ENCODE results near the gene COA8. TPM values are rescaled to one million over a fixed set of nuclear protein-coding genes. Genes with fewer than 3 reads are reported as not detected.

The COA8 gene
- total RNA-seq, 1 donor from 2014 or later = 45.2 TPM

DNA sequence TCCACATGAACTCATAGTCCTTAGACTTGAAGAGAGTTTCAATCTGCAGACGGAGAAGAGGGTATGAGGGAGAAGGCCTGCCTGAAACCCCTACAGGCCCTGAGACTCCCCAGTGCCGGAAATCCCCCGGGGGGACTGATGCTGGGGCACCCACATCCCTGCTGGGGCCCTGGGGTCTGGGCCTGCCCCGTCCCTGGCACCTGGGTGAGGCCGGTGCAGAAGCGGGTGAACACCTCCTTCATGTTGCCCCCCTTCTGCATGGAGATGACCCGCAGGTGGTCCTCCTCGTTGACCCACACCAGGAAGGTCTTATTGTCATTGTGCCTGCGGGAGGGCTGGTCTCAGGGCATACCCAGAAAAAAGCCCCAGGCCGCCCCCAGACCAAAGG, 42.5 kb upstream of the COA8 start:
- peaks cover 19% of the 10 kb centered on the region for H3K27me3 Mint-ChIP-seq (ENCODE audit: unreplicated experiment)
- no peak overlapping the region for H3K4me3 Mint-ChIP-seq (ENCODE audit: unreplicated experiment)
- H3K9me3 Mint-ChIP-seq (ENCODE audit: unreplicated experiment) = no peaks in the 10 kb centered on the region
- H3K4me1 Mint-ChIP-seq (ENCODE audit: unreplicated experiment) = peaks cover 9% of the 10 kb centered on the region
- no peak overlapping the region for H3K27ac Mint-ChIP-seq (ENCODE audit: unreplicated experiment)
- TF ChIP-seq, protein P1, sequence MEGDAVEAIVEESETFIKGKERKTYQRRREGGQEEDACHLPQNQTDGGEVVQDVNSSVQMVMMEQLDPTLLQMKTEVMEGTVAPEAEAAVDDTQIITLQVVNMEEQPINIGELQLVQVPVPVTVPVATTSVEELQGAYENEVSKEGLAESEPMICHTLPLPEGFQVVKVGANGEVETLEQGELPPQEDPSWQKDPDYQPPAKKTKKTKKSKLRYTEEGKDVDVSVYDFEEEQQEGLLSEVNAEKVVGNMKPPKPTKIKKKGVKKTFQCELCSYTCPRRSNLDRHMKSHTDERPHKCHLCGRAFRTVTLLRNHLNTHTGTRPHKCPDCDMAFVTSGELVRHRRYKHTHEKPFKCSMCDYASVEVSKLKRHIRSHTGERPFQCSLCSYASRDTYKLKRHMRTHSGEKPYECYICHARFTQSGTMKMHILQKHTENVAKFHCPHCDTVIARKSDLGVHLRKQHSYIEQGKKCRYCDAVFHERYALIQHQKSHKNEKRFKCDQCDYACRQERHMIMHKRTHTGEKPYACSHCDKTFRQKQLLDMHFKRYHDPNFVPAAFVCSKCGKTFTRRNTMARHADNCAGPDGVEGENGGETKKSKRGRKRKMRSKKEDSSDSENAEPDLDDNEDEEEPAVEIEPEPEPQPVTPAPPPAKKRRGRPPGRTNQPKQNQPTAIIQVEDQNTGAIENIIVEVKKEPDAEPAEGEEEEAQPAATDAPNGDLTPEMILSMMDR (IDR thresholded peaks at IDR 0.05; ENCODE audit: unreplicated experiment) = no peak
- no peak for DNase-seq (ENCODE audit: low spot score)
- peaks cover 5% of the 10 kb centered on the region for H3K36me3 Mint-ChIP-seq (ENCODE audit: low read depth, unreplicated experiment)

DNA sequence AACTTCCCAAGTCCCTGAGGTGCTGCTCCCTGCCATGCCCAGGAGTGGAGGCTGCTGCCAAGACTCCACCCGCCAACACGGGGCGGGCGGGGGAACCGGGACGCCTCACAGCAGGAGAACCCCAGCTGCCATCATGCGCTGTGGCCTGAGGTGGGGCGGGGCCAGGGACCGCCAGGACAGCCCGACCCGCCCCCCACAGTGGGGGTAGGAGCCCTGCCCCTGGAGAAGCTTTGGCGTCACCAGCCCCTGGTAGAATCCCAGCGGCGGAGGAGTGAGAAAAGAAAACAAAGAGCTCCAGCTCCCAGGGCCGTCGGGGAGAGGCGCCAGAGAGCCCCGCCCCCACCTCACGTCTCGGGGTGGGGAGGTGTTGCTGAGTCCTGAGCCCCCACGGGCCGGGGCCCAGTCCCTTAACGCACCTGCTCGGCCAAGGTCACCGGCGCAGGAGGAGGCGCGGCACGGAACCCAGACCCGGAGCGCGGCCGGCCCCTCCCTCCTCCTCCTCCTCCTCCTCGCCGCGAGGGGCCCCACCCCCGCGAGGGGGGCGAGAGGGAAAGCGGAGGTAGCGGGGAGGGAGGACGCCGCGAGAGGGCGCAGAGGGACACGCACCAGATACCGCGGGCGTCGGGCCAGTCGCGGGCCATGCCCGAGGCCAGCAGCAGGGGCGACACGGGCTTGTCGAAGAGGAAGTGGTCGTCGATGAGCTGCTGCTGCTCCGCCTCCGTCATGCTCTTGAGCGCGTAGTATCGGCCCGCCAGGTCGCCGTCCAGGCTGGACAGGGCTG, 41.9 kb upstream of the COA8 start:
- DNase-seq (ENCODE audit: low spot score) = peak; percentile 68
- H3K27me3 Mint-ChIP-seq (ENCODE audit: unreplicated experiment) = peaks cover 21% of the 10 kb centered on the region
- peaks cover 9% of the 10 kb centered on the region for H3K4me1 Mint-ChIP-seq (ENCODE audit: unreplicated experiment)
- no peak overlapping the region for H3K27ac Mint-ChIP-seq (ENCODE audit: unreplicated experiment)
- no peak overlapping the region for H3K4me3 Mint-ChIP-seq (ENCODE audit: unreplicated experiment)
- TF ChIP-seq, protein P1 (IDR thresholded peaks at IDR 0.05; ENCODE audit: unreplicated experiment) = peak; percentile 37
- H3K9me3 Mint-ChIP-seq (ENCODE audit: unreplicated experiment) = no peaks in the 10 kb centered on the region
- H3K36me3 Mint-ChIP-seq (ENCODE audit: low read depth, unreplicated experiment) = peaks cover 5% of the 10 kb centered on the region

DNA sequence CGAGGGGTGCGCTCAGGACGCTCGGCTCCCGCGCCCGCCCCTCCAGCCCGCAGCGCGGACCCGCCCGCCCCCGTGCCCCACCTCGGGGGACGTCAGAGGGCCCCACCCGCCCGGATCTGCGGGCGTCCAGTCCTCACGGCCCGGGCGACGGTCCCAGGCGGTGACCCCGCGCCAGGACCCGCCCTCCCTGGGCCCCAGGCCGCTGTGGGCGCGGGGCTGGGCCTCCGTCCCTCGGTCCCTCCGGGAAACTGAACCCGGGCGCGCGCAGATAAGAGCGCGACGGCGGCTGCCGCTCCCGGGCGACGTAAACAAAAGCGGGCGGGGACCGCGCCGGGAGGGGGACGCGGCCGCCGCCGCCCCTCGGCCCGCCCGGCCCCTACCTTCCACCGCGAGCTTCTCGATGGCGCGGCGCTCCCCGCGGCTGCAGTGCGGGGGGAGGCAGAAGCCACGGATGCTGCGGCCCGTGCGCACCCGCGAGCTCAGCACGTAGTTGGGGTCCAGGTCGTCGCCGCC, 41.3 kb upstream of the COA8 start:
- TF ChIP-seq, protein P1 (IDR thresholded peaks at IDR 0.05; ENCODE audit: unreplicated experiment) = no peak

DNA sequence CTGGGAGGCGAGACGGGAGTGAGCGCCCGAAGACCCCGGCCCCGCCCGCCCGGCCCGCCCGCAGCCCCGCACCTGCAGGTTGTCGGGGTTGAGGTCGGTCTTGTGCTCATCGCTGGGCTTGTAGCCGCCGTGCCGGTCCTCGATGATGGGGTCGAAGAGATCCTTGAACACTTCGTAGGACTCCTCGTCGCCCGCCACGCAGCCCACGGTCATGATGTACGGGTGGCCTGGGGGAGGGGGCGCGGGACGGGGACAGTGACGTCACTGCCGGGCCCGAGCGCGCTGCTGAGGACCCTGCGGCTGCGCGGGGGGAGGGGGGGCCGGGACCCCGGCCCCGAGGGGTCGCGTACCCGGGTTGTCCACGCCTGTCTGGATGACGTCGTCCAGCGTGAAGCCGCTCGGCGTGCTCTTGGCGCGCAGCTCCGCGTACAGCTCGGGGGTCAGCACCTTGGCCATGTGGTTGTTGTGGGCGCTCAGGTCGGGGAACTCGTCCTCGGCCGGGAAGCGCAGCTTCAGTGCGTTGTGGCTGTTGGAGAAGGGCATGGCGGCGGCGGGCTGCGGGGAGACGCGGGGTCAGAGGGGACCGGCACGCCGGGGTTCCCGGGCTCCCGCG, 40.7 kb upstream of the COA8 start:
- Mint-ChIP-seq H3K9me3 (ENCODE audit: unreplicated experiment) (no peaks in the 10 kb centered on the region), H3K4me3 (ENCODE audit: unreplicated experiment) (no peak overlapping the region), H3K27ac (ENCODE audit: unreplicated experiment) (no peak overlapping the region), H3K27me3 (ENCODE audit: unreplicated experiment) (peaks cover 21% of the 10 kb centered on the region), H3K4me1 (ENCODE audit: unreplicated experiment) (peaks cover 9% of the 10 kb centered on the region), H3K36me3 (ENCODE audit: low read depth, unreplicated experiment) (peaks cover 5% of the 10 kb centered on the region)
- DNase-seq (ENCODE audit: low spot score) = no peak
- TF ChIP-seq, protein P1 (IDR thresholded peaks at IDR 0.05; ENCODE audit: unreplicated experiment) = no peak

More for the DNA sequence above, 41.3 kb upstream of the COA8 start:
- no peak for DNase-seq (ENCODE audit: low spot score)
- no peak overlapping the region for H3K4me3 Mint-ChIP-seq (ENCODE audit: unreplicated experiment)
- H3K4me1 Mint-ChIP-seq (ENCODE audit: unreplicated experiment) = peaks cover 9% of the 10 kb centered on the region
- H3K9me3 Mint-ChIP-seq (ENCODE audit: unreplicated experiment) = no peaks in the 10 kb centered on the region
- no peak overlapping the region for H3K27ac Mint-ChIP-seq (ENCODE audit: unreplicated experiment)
- H3K36me3 Mint-ChIP-seq (ENCODE audit: low read depth, unreplicated experiment) = peaks cover 5% of the 10 kb centered on the region
- H3K27me3 Mint-ChIP-seq (ENCODE audit: unreplicated experiment) = peaks cover 21% of the 10 kb centered on the region
